Coronary artery (tissue), 2 donors: ENCODE results near the gene TMIGD2.

Source experiments
- DNase-seq: peaks from one replicate; pipeline ENCODE4 v3.0.0-alpha.2; 2017; ENCODE audit warnings: low spot score
- H3K27ac ChIP-seq, 2 donors: fragments of 200-600 bp; sonication (generic); one replicate each; pipeline ENCODE4 v1.5.1; 2016 to 2019
- H3K4me3 ChIP-seq: fragments of 200-600 bp; sonication (generic); 2 replicates; pipeline ENCODE4 v1.5.1; 2016; ENCODE audit warnings: mild to moderate bottlenecking, moderate library complexity
- CTCF ChIP-seq: fragments of 200-600 bp; sonication (generic); IDR thresholded peaks from one replicate; pipeline ENCODE4 v1.5.1; 2019; ENCODE audit warnings: antibody characterized with exemption

The TMIGD2 gene

GRCh38 chr19:4301590-4302242 lies 473 bp downstream of the TMIGD2 start:
- Histone ChIP-seq H3K27ac (no peak overlapping the region), H3K4me3 (no peak overlapping the region)
- TF ChIP-seq CTCF = no peak
- DNase-seq = no peak

GRCh38 chr19:4300589-4300988 lies 1.6 kb downstream of the TMIGD2 start:
- DNase-seq = no peak

GRCh38 chr19:4298810-4299550 lies 3.2 kb downstream of the TMIGD2 start:
- no peak for DNase-seq
- H3K27ac ChIP-seq = no peak overlapping the region
- TF ChIP-seq CTCF = no peak
- H3K4me3 ChIP-seq = no peak overlapping the region

More at GRCh38 chr19:4300589-4300988, 1.6 kb downstream of the TMIGD2 start:
- no peak overlapping the region for H3K4me3 ChIP-seq
- TF ChIP-seq CTCF = no peak
- no peak overlapping the region for H3K27ac ChIP-seq

GRCh38 chr19:4297901-4298809 lies 4.0 kb downstream of the TMIGD2 start:
- DNase-seq = no peak
- H3K27ac ChIP-seq = no peak overlapping the region
- no peak for TF ChIP-seq CTCF
- H3K4me3 ChIP-seq = no peak overlapping the region

- DNase-seq = no peak
- no peak for TF ChIP-seq CTCF
- H3K4me3 ChIP-seq = no peak overlapping the region
Observed at GRCh38 chr19:4295972-4296771, 6.0 kb downstream of the TMIGD2 start.

GRCh38 chr19:4294389-4294788 lies 7.8 kb downstream of the TMIGD2 start:
- DNase-seq = no peak

More at GRCh38 chr19:4295972-4296771, 6.0 kb downstream of the TMIGD2 start:
- H3K27ac ChIP-seq = no peak overlapping the region

More at GRCh38 chr19:4294389-4294788, 7.8 kb downstream of the TMIGD2 start:
- no peak for TF ChIP-seq CTCF
- Histone ChIP-seq H3K27ac (no peak overlapping the region), H3K4me3 (no peak overlapping the region)
